ENCODE results near the gene PLEKHG5.
"Not testable (repeated sequence)": the region's sequence is repeated elsewhere in the genome, so short reads cannot be mapped to it uniquely, and the experiment has no call there.

Gene PLEKHG5

DNA sequence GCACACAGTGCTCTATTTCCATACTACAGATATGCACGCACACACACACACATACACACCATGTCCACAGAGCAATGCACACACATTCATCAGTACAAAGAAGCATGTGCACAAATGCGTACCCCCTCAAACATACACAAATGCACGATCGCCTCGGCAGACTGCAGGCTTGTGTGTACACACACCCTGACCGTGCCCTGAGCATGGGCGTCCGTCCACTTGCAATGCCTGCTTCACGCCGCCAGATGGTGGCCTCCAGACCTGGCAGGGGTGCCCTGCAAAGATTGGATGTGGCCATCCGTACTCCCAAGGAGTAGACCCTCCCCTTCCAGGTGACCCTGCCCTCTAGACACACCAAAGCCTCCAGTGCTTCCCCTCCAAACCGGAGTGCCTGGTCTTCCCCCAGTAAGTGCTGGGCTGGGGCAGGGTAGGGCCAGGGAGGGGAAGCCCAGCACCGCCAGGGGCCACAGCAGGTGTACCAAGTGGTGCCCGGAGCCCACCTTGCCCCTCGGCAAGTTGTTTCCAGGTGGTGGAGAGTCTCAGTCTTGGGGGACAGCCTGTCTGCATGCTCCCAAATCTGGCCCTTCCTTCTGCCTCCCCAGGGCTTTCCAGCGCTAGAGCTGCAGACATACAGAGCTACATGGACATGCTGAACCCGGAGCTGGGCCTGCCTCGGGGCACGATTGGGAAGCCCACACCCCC lies 46.3 kb downstream of the PLEKHG5 start:
- no peak for DNase-seq

DNA sequence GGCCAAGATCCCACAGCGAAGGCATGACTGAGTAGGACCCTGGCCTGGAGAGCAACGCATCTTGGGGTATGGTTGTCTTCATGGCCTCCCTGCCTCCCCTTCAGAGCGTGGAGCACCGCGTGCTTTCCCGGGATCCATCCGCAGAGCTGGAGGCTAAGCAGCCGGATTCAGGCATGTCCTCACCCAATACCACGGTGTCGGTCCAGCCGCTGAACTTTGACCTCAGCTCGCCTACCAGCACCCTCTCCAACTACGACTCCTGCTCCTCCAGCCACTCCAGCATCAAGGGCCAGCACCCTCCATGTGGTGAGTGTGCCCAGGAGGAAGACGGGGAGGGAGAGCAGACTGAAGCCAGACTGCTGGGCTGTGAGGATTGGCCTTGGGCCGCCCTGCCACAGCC lies 47.1 kb downstream of the PLEKHG5 start:
- DNase-seq = no peak

DNA sequence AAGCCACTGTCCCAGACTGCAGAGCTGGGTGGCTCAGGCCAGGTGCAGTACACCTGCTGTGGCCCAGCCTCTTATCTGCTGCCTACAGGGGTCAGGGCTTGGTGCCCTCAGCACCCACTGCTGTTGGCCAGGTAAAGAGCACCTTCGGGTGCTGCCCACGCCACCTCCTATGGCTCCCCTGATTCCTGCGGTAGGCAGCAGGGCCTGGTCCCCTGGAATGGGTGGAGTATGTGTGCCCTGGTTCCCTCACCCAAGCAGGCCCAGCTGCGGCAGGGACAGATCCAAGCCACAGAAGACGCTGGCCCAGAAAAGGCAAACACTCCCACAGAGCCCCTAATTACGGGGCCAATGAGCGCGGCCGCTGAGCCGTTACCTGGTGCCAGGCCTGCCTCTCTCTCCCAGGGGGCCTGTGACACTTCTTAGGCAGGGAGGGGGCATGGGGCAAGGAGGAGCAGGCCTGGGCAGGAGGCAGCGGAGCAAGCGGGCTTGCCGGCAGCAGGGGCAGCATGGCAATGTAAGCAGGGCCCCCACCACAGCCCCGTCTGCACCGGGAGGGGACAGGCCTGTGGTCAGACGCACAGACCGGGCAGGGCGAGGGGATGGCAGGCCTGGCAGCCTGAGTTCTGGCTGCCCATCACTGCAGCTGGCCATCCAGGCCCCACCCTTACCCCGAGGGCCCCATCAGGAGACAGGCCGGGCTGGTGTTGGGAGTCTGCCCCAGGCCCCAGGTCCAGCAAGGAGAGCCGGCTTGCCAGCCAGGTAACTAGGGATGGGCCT lies 47.9 kb downstream of the PLEKHG5 start:
- no peak for DNase-seq

DNA sequence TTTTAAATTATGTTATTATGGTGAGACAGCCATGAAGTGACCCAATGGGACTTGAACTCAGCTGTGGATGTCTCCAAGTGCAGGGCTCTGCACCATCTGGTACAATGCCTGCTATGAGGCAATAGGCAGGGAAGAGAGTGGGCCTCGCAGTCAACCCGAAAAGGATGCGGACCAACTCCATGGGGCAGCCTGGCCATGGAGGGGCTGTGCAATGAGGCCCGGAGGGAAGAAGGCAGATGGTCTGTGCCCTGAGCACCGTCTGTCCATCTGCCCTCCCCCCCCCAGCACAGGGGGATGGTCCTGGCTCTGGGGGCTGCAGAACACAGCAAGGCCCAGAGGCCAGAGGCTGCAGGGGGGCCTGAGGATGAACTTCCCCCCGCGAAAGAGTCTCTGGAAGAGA lies 49.9 kb downstream of the PLEKHG5 start:
- DNase-seq = no peak

DNA sequence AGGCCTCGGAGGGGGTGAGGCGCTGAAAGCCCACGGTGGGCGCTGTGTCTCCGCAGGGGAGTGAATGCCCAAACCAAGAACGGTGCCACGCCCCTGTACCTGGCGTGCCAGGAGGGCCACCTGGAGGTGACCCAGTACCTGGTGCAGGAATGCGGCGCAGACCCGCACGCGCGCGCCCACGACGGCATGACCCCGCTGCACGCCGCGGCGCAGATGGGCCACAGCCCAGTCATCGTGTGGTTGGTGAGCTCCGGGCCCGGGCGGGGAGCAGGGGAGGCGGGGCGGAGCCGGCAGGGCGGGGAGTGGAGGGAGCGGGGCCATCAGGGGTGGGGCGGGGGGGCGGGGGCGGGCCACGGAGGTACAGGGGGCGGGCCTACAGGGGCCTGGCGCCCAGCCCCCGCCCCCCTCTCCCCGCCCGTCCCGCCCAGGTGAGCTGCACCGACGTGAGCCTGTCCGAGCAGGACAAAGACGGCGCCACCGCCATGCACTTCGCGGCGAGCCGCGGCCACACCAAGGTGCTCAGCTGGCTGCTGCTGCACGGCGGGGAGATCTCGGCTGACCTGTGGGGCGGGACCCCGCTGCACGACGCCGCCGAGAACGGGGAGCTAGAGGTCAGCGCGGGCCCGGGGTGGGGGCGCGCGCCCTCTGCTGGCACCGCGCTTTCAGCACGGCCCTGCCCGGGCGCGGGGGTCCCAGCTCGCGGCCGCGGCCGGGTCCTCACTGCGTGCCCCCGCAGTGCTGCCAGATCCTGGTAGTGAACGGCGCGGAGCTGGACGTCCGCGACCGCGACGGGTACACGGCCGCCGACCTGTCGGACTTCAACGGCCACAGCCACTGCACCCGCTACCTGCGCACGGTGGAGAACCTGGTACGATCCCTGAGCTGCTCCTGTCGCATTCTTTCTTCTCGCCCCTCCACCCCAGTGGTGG lies 51.0 kb downstream of the PLEKHG5 start:
- peak; percentile 28 to 56 for DNase-seq

DNA sequence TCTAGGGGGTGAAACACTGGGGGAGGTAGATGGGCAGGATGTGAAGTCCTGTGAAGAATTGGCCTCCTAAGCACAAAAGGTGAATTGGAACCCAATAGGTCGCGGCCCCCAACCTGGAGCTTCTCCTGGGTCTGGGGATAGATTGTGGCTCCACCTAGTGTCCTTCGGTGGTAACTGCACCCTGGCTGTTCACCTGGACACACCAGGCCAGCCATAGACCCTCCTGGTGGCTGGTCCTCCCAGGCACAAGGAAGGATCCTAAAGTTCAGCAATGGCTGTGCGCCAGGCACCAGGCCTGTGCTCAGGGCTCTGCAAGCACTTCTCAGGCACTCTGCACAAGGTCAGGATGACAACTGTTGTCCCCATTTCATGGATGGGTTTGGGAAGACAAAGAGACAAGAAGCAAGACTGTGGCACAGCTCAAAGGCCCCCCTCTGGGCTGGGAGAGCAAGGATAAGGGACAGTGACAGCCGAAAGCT lies 53.4 kb downstream of the PLEKHG5 start:
- peak; percentile 20 to 49 for DNase-seq

DNA sequence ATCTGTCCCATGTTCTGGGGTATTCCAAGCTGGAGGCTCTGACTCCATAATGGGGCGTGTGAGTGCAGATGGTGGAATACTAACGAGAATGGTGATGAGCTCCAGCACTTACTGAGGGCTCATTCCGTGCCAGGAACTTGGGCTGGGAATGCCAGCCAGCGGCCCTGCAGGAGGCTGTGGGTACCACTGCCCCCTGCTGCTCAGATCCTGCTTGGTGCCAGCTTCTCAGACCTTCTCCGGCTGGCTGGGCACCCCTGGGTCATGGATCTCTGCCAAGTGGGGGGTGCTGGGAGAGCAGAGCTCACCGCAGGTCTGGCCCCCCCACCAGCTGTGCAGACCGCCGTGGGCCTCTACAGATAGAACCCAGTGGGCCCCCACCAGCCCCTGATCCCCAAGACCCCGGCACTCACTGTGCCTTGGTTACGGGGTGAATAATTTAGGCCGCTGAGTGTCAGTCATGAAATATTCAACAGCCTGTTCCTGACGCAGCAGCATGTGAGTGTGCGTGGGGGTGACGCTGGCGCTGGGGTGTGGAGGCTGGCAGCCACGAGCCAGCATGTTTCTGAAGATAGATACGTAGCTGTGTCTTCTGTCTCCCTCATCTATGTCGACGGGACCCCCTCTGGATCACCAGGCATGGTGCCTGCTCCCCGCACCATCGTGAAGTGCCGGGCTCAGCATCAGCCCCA lies 54.3 kb downstream of the PLEKHG5 start:
- DNase-seq = not testable (repeated sequence)

DNA sequence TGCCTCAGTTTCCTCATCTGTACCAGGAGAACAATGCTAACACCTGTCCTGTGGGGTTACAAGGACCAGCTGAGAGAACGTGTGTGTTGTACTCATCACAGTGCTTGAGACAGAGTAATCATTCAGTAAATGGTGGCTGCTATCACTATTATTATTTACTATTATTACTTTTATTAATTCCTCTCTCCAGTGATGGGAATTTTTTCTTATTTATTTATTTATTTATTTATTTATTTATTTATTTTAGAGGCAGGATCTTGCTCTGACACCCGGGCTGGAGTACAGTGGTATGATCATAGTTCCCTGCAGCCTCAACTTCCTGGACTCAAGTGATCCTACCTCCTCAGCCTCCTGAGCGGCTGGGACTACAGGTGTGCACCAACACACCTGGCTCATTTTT lies 55.2 kb downstream of the PLEKHG5 start:
- DNase-seq = not testable (repeated sequence)

DNA sequence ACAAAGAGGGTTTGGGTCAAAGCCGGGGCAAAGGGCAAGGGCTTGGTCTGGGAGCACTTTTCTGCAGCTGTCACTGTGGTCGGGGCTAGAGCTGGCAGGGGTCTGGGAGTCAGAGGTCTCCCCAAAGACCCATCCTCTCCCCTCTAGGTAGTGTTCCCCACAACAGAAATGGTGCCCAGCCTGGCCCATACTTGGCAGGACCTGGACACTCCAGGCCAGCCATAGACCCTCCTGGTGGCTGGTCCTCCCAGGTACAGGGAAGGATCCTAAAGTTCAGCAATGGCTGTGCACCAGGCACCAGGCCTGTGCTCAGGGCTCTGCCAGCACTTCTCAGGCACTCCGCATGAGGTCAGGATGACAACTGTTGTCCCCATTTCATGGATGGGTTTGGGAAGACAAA lies 55.9 kb downstream of the PLEKHG5 start:
- no peak for DNase-seq

DNA sequence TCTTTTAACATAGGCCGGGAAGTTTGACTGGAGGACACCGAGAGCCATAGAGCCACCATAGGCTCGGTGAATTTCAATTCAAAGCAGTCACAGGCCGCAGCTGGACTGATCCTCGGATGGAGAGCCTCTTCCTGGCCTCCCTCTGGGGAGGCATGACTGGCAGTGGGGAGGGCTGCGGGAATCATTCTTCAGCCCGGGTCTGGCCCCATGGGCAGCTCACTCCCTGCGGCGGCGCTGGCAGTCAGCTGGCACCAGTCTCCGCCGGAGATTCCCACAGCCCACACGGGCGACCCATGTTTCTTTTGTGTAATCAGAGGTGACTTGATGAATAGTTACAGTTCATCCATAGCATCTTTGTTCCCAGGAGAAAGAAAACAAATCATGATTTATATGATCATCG lies 56.3 kb downstream of the PLEKHG5 start:
- no peak for DNase-seq

DNA sequence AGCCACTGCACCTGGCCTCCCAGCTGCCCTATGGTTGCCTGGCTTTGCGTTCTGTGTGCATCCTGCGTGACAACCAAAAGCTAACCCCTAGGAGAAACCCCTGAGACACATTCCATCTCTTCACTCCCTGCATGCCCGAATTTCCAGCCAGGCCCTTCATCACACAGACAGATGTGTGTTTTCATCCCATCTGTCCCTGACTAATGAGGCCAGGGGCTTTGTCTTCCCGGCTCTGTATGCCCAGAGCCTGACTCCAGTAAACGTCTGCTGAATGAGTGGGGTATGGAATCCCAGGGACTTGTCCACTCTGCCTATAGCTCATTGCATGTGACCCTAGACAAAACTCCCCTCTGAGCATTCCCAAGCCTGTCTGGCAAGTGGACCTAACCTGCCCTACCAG lies 57.3 kb downstream of the PLEKHG5 start:
- DNase-seq = no peak

DNA sequence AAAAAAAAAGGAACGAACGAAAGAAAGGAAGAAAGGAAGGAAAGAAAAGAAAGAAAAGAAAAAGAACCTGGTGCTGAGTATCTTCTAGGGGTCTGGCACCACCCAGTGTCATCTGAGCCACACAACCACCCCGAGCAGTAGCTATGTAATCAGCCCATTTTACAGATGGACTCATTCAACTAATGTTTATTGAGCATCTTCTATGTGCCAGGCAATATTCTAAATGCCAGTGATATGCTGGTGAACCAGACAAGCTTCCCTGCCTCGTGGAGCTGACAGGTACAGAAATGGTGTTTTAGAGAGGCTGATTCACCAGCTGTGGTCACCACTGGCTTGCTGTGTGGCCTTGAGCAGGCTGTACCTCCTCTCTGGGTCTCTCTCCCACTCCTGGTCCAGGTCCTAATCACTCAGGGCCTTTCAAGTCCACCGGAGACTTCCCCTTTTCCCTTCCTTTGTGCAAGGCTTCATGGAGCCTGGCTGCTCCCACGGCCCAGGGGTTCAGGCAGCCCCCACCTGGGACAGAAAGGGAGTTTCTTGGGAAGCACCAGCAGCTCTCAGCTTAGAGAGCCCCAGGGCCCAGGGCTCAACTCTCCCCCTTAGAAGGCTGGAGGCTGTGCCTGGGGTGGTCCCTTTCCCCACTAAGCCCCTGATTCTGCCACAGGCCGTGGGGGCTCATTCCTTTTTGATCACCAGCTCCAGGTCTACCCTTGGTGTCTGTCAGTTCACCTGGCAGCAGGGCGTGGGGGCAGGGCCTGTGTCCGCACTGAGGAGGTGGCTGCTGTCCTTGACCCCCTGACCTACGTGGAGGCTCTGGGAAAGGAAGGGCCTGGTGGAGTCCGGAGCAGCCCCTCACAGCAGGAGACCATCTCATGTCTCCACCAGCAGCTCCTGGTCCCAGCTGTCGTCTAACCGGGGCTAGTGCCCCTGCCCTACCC lies 59.6 kb downstream of the PLEKHG5 start:
- DNase-seq = not testable (repeated sequence)

DNA sequence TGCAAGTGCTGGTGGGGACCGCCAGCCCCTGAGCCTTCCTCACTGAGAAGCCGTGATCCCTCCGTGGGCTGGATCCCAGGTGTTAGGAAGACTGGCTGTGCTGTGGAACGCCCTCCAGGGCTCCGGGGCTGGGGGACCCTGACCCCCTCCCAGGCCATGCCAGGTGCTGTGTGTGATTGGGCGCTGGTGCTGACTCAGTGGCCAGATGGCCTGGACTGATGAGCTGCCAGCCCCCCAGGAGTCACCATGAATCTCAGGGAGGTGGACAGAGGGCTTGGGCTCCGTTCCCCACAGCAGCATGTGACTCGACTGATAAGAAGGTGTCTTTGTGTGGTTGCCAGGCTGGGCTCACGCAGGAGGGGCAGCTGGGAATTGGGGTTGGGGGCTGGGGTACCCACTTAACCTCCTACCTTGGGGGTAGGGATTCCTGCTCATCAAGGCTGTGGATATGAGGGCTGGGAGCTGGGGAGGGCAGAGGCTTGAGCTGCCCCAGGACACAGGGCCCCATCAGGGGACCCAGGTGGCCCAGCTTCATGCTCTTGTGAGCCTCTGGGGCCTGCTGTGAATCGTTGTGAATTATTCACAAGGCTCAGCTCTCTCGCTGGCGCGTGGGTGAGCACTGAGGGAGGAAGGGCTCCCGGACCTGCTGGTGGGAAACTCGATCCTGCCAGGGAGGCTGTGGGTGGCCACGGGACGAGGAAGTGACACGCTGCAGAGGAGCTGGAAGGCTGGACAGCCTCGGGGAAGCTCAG lies 61.6 kb downstream of the PLEKHG5 start:
- DNase-seq = not testable (repeated sequence)

DNA sequence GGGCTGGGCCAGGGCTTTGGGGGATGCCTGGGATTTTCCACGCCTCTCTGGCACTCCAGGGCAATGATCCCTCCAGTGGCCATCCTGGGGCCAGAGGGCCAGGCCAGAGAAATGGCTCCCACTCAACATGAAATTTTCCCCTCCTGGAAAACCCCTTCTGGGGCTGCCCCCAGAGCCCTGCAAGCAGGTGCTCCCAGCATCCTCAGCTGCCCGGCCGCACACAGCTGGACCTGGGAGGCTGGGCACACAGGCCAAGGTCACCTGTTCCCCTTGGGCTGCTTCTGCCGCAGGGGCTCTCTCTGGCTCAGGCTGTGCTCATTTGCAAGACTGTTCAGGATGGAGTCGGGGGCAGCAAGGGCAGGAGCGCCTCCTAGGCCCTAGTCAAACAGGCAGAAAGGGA lies 63.0 kb downstream of the PLEKHG5 start:
- DNase-seq = not testable (repeated sequence)

DNA sequence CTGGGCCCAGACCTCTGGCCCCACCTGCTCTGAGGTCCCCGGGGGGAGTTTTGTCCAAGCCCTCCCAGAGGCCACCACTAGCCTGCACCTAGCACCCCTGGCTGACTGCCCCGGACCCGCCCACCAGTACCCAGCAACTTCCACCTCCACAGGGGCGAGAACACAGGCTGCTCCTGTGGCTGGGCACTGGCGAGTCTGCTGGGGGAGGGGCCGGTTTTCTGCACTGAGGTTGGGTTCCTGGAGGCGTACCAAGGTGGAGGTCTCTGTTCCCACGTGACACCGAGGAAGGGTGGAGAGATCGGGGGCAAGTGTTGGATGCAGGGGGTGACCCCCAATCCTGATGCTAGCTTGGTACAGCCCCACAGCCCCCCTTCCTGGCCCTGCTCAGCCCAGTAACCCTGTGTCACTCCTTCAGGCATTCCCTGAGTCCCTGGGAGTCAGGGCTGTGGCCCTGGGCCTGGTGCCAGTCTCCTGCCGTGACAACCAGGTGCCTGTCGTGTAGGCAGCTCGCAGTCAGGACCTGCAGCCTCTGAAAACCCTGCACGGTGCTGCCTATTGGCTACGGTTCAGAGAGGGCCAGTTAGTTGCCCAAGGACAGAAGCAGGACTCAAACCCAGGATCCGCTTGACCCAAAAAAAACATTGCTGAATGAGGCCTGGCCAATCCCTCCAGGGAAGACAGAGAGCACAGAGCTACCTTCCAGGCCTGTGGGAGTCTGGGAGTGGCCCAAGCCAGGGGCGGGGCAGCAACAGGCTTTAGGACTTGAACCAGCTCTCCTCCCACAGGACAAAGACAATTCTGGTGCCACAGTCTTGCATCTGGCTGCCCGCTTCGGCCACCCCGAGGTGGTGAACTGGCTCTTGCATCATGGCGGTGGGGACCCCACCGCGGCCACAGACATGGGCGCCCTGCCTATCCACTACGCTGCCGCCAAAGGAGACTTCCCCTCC lies 63.8 kb downstream of the PLEKHG5 start:
- no peak for DNase-seq

DNA sequence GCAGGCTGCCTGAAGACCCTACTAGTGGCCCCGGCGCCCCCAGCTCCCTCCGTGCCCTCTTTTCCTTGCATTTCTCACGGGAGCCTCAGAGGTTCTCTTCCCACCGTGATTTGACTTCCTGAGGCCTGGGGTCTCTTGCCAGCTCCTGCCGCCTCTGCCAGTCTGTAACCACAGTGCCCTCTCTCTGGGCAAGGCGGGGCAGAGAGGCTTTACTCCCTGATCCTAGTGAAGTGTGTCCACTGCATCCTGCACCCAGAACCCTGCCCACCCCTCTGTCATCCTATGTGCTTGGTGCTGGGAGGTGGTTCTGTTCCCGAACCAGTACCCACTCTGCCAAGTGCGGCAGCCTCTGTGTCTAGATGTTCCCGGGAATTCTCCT lies 64.5 kb downstream of the PLEKHG5 start:
- DNase-seq = no peak

DNA sequence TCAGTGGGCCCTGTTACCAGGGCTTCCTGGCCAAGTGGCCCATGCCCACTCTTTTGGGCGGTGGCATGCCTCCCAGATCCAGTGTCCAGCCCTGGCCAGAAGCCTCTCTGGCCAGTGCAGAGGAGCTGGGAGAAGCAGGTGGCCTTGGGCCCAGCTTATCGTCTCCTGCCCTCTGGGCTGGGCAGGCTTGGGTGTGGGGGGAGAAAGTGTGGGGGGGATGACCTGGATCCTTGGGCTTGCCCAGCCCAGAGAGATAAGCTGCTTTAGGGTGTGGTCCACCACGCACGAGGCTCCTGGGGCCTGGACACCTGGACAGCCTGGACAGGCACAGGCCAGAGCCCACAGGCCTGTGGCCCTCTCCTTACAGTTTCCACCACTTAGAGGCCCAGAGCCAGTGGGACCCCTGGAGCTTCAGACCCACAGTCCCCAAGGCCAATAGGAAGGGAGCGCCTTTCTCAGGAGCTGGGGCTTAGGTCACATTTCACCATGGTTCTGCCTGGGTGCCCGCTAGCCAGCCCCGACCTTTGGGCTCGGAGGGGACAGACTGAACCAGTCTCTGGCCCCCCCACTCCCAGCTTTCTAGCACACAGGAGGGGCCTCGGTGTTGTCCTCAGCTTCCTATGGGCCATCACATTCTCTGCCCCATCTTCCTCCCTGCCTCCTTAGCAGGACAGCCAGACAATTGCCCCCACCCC lies 65.0 kb downstream of the PLEKHG5 start:
- DNase-seq = no peak

DNA sequence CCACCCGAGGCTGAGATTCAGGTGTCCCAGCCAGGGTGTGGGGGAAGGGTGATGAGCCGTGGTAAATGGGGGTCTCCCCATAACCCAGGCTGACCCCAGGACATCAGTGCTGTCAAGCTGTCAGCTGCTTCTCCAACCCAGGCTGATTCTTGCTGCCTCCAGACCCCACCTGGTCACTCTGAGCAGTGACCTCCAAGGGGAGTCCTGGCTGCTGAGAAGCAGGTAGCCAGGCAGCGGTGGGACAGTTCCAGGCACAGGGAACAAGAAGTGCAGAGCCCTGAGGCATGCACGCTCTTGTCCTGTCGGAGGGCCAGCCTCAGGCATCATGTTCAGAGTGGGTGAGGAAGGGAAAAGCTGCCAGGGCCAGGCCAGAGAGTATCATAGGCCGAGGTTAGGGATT lies 65.8 kb downstream of the PLEKHG5 start:
- no peak for DNase-seq
